GM23338 (cell line): Measurements from ENCODE around the gene NID2. TPM values are rescaled to one million over a fixed set of nuclear protein-coding genes. Genes with fewer than 3 reads are reported as not detected.

Experiments used
- ATAC-seq: fragments of 200-7000 bp; cut with Tn5 transposase; 3 replicates; pipeline ENCODE4 v1.9.1; 2020
- DNase-seq: peaks from one replicate; pipeline ENCODE4 v3.0.0-alpha.2; 2015; ENCODE audit warnings: low spot score
- H2AFZ ChIP-seq: fragments of 200-600 bp; sonication (generic); 2 replicates; pipeline ENCODE4 v1.8.0; 2016; ENCODE audit warnings: antibody characterized with exemption, mild to moderate bottlenecking, moderate library complexity
- H3F3A ChIP-seq: fragments of 200-600 bp; sonication (generic); replicated peaks from 2 replicates; pipeline ENCODE4 v1.8.0; 2017; ENCODE audit warnings: antibody characterized with exemption, mixed run types, low read depth
- H3K27ac ChIP-seq: fragments of 200-600 bp; sonication (generic); 2 replicates; pipeline ENCODE4 v1.6.1; 2016; ENCODE audit warnings: low read depth
- H3K27me3 ChIP-seq: fragments of 200-600 bp; sonication (generic); 2 replicates; pipeline ENCODE4 v1.8.0; 2016; ENCODE audit warnings: mild to moderate bottlenecking, mixed run types, moderate library complexity; ENCODE audit not compliant: insufficient read depth
- H3K36me3 ChIP-seq: fragments of 200-600 bp; sonication (generic); 2 replicates; pipeline ENCODE4 v1.8.0; 2016; ENCODE audit warnings: mild to moderate bottlenecking; ENCODE audit not compliant: insufficient read depth
- H3K4me1 ChIP-seq: fragments of 200-600 bp; sonication (generic); 2 replicates; pipeline ENCODE4 v1.8.0; 2016; ENCODE audit warnings: mild to moderate bottlenecking, moderate library complexity; ENCODE audit not compliant: insufficient read depth
- H3K4me2 ChIP-seq: fragments of 200-600 bp; sonication (generic); 2 replicates; pipeline ENCODE4 v1.7.1; 2017; ENCODE audit warnings: mixed run types
- H3K4me3 ChIP-seq: fragments of 200-600 bp; sonication (generic); 2 replicates; pipeline ENCODE4 v1.6.1; 2016; ENCODE audit warnings: mixed run types
- H3K79me2 ChIP-seq: fragments of 200-600 bp; sonication (generic); replicated peaks from 2 replicates; pipeline ENCODE4 v1.8.0; 2017; ENCODE audit warnings: mild to moderate bottlenecking; ENCODE audit not compliant: insufficient read depth
- H3K9me2 ChIP-seq: fragments of 200-600 bp; sonication (generic); 2 replicates; pipeline ENCODE4 v1.8.0; 2017; ENCODE audit not compliant: insufficient read depth
- H4K20me1 ChIP-seq: fragments of 200-600 bp; sonication (generic); replicated peaks from 2 replicates; pipeline ENCODE4 v1.8.0; 2017; ENCODE audit warnings: mild to moderate bottlenecking; ENCODE audit not compliant: insufficient read depth
- H3K27ac Mint-ChIP-seq: 2 replicates; pipeline ENCODE4 v1.8.0; 2020; ENCODE audit warnings: inconsistent platforms, mild to moderate bottlenecking, moderate library complexity, mixed read lengths
- H3K27me3 Mint-ChIP-seq: 3 replicates; pipeline ENCODE4 v1.8.0; 2022; ENCODE audit warnings: low read depth, mild to moderate bottlenecking, moderate library complexity, mixed read lengths, inconsistent platforms; ENCODE audit not compliant: insufficient read depth, poor library complexity
- H3K36me3 Mint-ChIP-seq: 3 replicates; pipeline ENCODE4 v1.8.0; 2021; ENCODE audit warnings: low read depth, mild to moderate bottlenecking, inconsistent platforms, moderate library complexity, mixed read lengths
- H3K4me1 Mint-ChIP-seq: 3 replicates; pipeline ENCODE4 v1.8.0; 2020; ENCODE audit warnings: mild to moderate bottlenecking, inconsistent platforms, mixed read lengths
- H3K4me3 Mint-ChIP-seq: 3 replicates; pipeline ENCODE4 v1.8.0; 2021; ENCODE audit warnings: moderate library complexity, mild to moderate bottlenecking, inconsistent platforms, mixed read lengths
- H3K9me3 Mint-ChIP-seq: 3 replicates; pipeline ENCODE4 v1.8.0; 2020; ENCODE audit warnings: moderate library complexity, mild to moderate bottlenecking, inconsistent platforms, mixed read lengths
- CREB1 ChIP-seq: fragments of 250-450 bp; sonication (Bioruptor Pico); IDR thresholded peaks from 2 replicates; pipeline ENCODE4 v1.5.0; 2020; ENCODE audit warnings: low read depth, mild to moderate bottlenecking, moderate library complexity
- CTCF ChIP-seq, 2 experiments: fragments of 200-600 bp in 1 of 2; sonication (generic) in 1 of 2; conservative IDR thresholded peaks; 2 replicates each; pipeline versions ENCODE4 v1.5.1 to v1.6.1; 2016 to 2017; ENCODE audit warnings: antibody characterized with exemption in 2 of 2, low read depth in 2 of 2, mild to moderate bottlenecking in 2 of 2, moderate library complexity in 1 of 2
- ETS1 ChIP-seq: IDR thresholded peaks from 2 replicates; pipeline ENCODE4 v1.6.1; 2016; ENCODE audit warnings: antibody characterized with exemption
- EZH2 ChIP-seq: fragments of 200-600 bp; sonication (generic); IDR thresholded peaks from one replicate; pipeline ENCODE4 v1.8.0; 2017; ENCODE audit warnings: antibody characterized with exemption, mild to moderate bottlenecking, low read depth; ENCODE audit not compliant: unreplicated experiment
- EZH2phosphoT487 ChIP-seq: fragments of 200-600 bp; sonication (generic); IDR thresholded peaks from one replicate; pipeline ENCODE4 v1.8.1; 2018; ENCODE audit warnings: antibody characterized with exemption; ENCODE audit not compliant: unreplicated experiment
- JUNB ChIP-seq: IDR thresholded peaks from one replicate; pipeline ENCODE4 v1.6.1; 2016; ENCODE audit warnings: antibody characterized with exemption; ENCODE audit not compliant: unreplicated experiment
- NANOG ChIP-seq: IDR thresholded peaks from 2 replicates; pipeline ENCODE4 v1.6.1; 2016; ENCODE audit warnings: antibody characterized with exemption, borderline replicate concordance
- POLR2AphosphoS5 ChIP-seq: IDR thresholded peaks from 2 replicates; pipeline ENCODE4 v1.6.1; 2016; ENCODE audit warnings: antibody characterized with exemption, low read depth
- REST ChIP-seq: IDR thresholded peaks from one replicate; pipeline ENCODE4 v1.6.1; 2018; ENCODE audit warnings: antibody characterized with exemption; ENCODE audit not compliant: unreplicated experiment
- STAT1 ChIP-seq: IDR thresholded peaks from one replicate; pipeline ENCODE4 v1.6.1; 2016; ENCODE audit warnings: antibody characterized with exemption; ENCODE audit not compliant: unreplicated experiment
- ZNF114 ChIP-seq: fragments of 250-450 bp; sonication (Bioruptor Pico); IDR thresholded peaks from 2 replicates; pipeline ENCODE4 v1.5.0; 2020; ENCODE audit warnings: mild to moderate bottlenecking, moderate library complexity
- ZNF331 ChIP-seq: fragments of 250-450 bp; sonication (Bioruptor Pico); IDR thresholded peaks from 2 replicates; pipeline ENCODE4 v1.5.0; 2020; ENCODE audit warnings: low read depth, mild to moderate bottlenecking, moderate library complexity
- ZNF462 ChIP-seq: fragments of 250-450 bp; sonication (Bioruptor Pico); IDR thresholded peaks from 2 replicates; pipeline ENCODE4 v1.5.0; 2020; ENCODE audit warnings: mild to moderate bottlenecking, moderate library complexity
- polyA plus RNA-seq: library from polyadenylated mRNA; unstranded; fragments of >200 nt; fragmentation: Nextera tagmentation; extraction: Ambion mirVana; gene quantifications from 2 replicates; pipeline ENCODE4 v1.2.1, GENCODE V29; 2016
- total RNA-seq: library from RNA; depleted of rRNA; stranded (reverse); fragments of >200 nt; shearing (Covaris generic); gene quantifications from 2 replicates; pipeline ENCODE4 v1.2.3, GENCODE V29; 2014

Gene NID2
- total and polyA plus RNA-seq, 2 experiments from 2014 or later: 4.3 to 10.4 TPM

GRCh38 chr14:52061890-52062289 lies 7.0 kb downstream of the NID2 start:
- H3K4me3 Mint-ChIP-seq: no peak overlapping the region
- TF ChIP-seq ZNF114 (CRISPR knock-in tag) (no peak), CREB1 (CRISPR knock-in tag) (no peak), NANOG (no peak), EZH2phosphoT487 (no peak), EZH2 (no peak), ZNF462 (CRISPR knock-in tag) (no peak), JUNB (no peak), REST (no peak), STAT1 (no peak), ZNF331 (CRISPR knock-in tag) (no peak), CTCF (conservative IDR thresholded peaks at IDR 0.05; ENCODE audit: low read depth in 2 of 2) (no peak), ETS1 (no peak), POLR2AphosphoS5 (no peak)
- H3K79me2 ChIP-seq: no peaks in the 10 kb centered on the region

More at GRCh38 chr14:52061890-52062289, 7.0 kb downstream of the NID2 start:
- H3K36me3 Mint-ChIP-seq: no peaks in the 10 kb centered on the region
- ATAC-seq (peak; percentile 67), DNase-seq (peak; percentile 31)
- peaks cover 23% of the 10 kb centered on the region for H3K27me3 ChIP-seq
- H3K4me2 ChIP-seq: no peak overlapping the region
- no peaks in the 10 kb centered on the region for H3K9me3 Mint-ChIP-seq
- peaks cover 10% of the 10 kb centered on the region for H3K27me3 Mint-ChIP-seq
- no peak overlapping the region for H3K4me3 ChIP-seq
- H3K36me3 ChIP-seq: no peaks in the 10 kb centered on the region
- no peak overlapping the region for H3K27ac Mint-ChIP-seq
- no peak overlapping the region for H2AFZ ChIP-seq
- H4K20me1 ChIP-seq: 0 out of 2 replicates have a peak, but pooled peaks cover under 1% of the 10 kb centered on the region
- no peak overlapping the region for H3K27ac ChIP-seq
- 0 out of 2 replicates have a peak, but pooled peaks cover 5% of the 10 kb centered on the region for H3K9me2 ChIP-seq
- peaks cover 21% of the 10 kb centered on the region for H3K4me1 Mint-ChIP-seq
- H3F3A ChIP-seq: no peaks in the 10 kb centered on the region
- peaks cover 18% of the 10 kb centered on the region for H3K4me1 ChIP-seq
